ENCODE results near the gene MYO19. TPM values are rescaled to one million over a fixed set of nuclear protein-coding genes. Genes with fewer than 3 reads are reported as not detected.

Gene MYO19
- polyA plus RNA-seq, 1 experiment: 46.9 TPM

- Histone ChIP-seq H3K36me3 (ENCODE audit: control insufficient read depth, insufficient read depth, low read length) (peaks cover 15% of the 10 kb centered on the region), H3K27me3 (ENCODE audit: control insufficient read depth, insufficient read depth, low read length) (no peaks in the 10 kb centered on the region), H3K4me3 (ENCODE audit: low read depth, low read length) (no peak overlapping the region)
- DNase-seq (ENCODE audit: low read depth): no peak
- POLR2A ChIA-PET: interaction anchor here (0.6 kb wide), 1 partner anchor 494 kb away, joined by 3 read pairs; no protein-coding TSS in a partner anchor
- no peak for TF ChIP-seq CTCF (IDR thresholded peaks at IDR 0.05; ENCODE audit: insufficient read depth, low read depth, low read length)
- CTCF ChIA-PET: no interaction called here
These were observed 11.6 kb downstream of the MYO19 start for GRCh38 chr17:36523113-36523512.

GRCh38 chr17:36515837-36516236 is 18.8 kb downstream of the MYO19 start:
- no peak for DNase-seq (ENCODE audit: low read depth)
- ChIA-PET CTCF (interaction anchor here (0.6 kb wide), 2 partner anchors 17 to 1014 kb away, joined by 3 read pairs; no protein-coding TSS in a partner anchor), POLR2A (no interaction called here)
- Histone ChIP-seq H3K4me3 (ENCODE audit: low read depth, low read length) (no peak overlapping the region), H3K27me3 (ENCODE audit: control insufficient read depth, insufficient read depth, low read length) (no peaks in the 10 kb centered on the region), H3K36me3 (ENCODE audit: control insufficient read depth, insufficient read depth, low read length) (peaks cover 18% of the 10 kb centered on the region)
- no peak for TF ChIP-seq CTCF (IDR thresholded peaks at IDR 0.05; ENCODE audit: insufficient read depth, low read depth, low read length)

GRCh38 chr17:36514856-36515255 is 19.8 kb downstream of the MYO19 start:
- TF ChIP-seq CTCF (IDR thresholded peaks at IDR 0.05; ENCODE audit: insufficient read depth, low read depth, low read length): no peak
- DNase-seq (ENCODE audit: low read depth): no peak
- Histone ChIP-seq H3K36me3 (ENCODE audit: control insufficient read depth, insufficient read depth, low read length) (peaks cover 23% of the 10 kb centered on the region), H3K4me3 (ENCODE audit: low read depth, low read length) (no peak overlapping the region), H3K27me3 (ENCODE audit: control insufficient read depth, insufficient read depth, low read length) (no peaks in the 10 kb centered on the region)
- ChIA-PET POLR2A (no interaction called here), CTCF (no interaction called here)

- POLR2A ChIA-PET: no interaction called here
- no peak overlapping the region for H3K4me3 ChIP-seq (ENCODE audit: low read depth, low read length)
- no peak for TF ChIP-seq CTCF (IDR thresholded peaks at IDR 0.05; ENCODE audit: insufficient read depth, low read depth, low read length)
- no peak for DNase-seq (ENCODE audit: low read depth)
- H3K27me3 ChIP-seq (ENCODE audit: control insufficient read depth, insufficient read depth, low read length): no peaks in the 10 kb centered on the region
- peaks cover 23% of the 10 kb centered on the region for H3K36me3 ChIP-seq (ENCODE audit: control insufficient read depth, insufficient read depth, low read length)
- CTCF ChIA-PET: interaction anchor here (1.0 to 1.3 kb wide), 2 partner anchors 17 to 21 kb away, joined by 3 read pairs; no protein-coding TSS in a partner anchor
These were observed 22.0 kb downstream of the MYO19 start for GRCh38 chr17:36512641-36513040.

- Histone ChIP-seq H3K27me3 (ENCODE audit: control insufficient read depth, insufficient read depth, low read length) (no peaks in the 10 kb centered on the region), H3K4me3 (ENCODE audit: low read depth, low read length) (no peak overlapping the region), H3K36me3 (ENCODE audit: control insufficient read depth, insufficient read depth, low read length) (peaks cover 23% of the 10 kb centered on the region)
- no peak for TF ChIP-seq CTCF (IDR thresholded peaks at IDR 0.05; ENCODE audit: insufficient read depth, low read depth, low read length)
- CTCF ChIA-PET: no interaction called here
- POLR2A ChIA-PET: no interaction called here
- no peak for DNase-seq (ENCODE audit: low read depth)
These were observed 23.5 kb downstream of the MYO19 start for GRCh38 chr17:36511216-36511615.

All from BJ (cell line).